H9 (cell line): ENCODE results near the gene SVEP1. TPM values are rescaled to one million over a fixed set of nuclear protein-coding genes. Genes with fewer than 3 reads are reported as not detected.

Experiments used
- DNase-seq: peaks from one replicate; pipeline ENCODE4 v3.0.0-alpha.2; 2017
- H2AFZ ChIP-seq: one replicate; pipeline ENCODE4 v1.6.1; 2013; ENCODE audit warnings: mild to moderate bottlenecking, low read length, control low read depth, moderate library complexity
- H2AK5ac ChIP-seq: 2 replicates; pipeline ENCODE4 v1.6.1; 2013; ENCODE audit warnings: low read length, control low read depth, mixed read lengths; ENCODE audit not compliant: insufficient read length
- H2BK120ac ChIP-seq: one replicate; pipeline ENCODE4 v1.6.1; 2013; ENCODE audit warnings: low read depth, mild to moderate bottlenecking, low read length, control low read depth, inconsistent platforms; ENCODE audit not compliant: poor library complexity, severe bottlenecking
- H2BK12ac ChIP-seq: 2 replicates; pipeline ENCODE4 v1.6.1; 2013; ENCODE audit warnings: low read length, control low read depth, mixed read lengths, low read depth; ENCODE audit not compliant: insufficient read length
- H2BK15ac ChIP-seq: 2 replicates; pipeline ENCODE4 v1.6.1; 2013; ENCODE audit warnings: low read depth, low read length, control low read depth
- H2BK20ac ChIP-seq: one replicate; pipeline ENCODE4 v1.6.1; 2013; ENCODE audit warnings: low read depth, mild to moderate bottlenecking, low read length, control low read depth, inconsistent platforms; ENCODE audit not compliant: poor library complexity, severe bottlenecking
- H2BK5ac ChIP-seq: 2 replicates; pipeline ENCODE4 v1.6.1; 2013; ENCODE audit warnings: low read length, control low read depth, mixed read lengths; ENCODE audit not compliant: insufficient read length
- H3K14ac ChIP-seq: 2 replicates; pipeline ENCODE4 v1.6.1; 2013; ENCODE audit warnings: low read length, control low read depth; ENCODE audit not compliant: insufficient read depth
- H3K18ac ChIP-seq: 2 replicates; pipeline ENCODE4 v1.6.1; 2013; ENCODE audit warnings: low read depth, mild to moderate bottlenecking, mixed read lengths, low read length, control low read depth; ENCODE audit not compliant: insufficient read length
- H3K23ac ChIP-seq: 2 replicates; pipeline ENCODE4 v1.6.1; 2013; ENCODE audit warnings: low read length, control low read depth, mixed read lengths, low read depth; ENCODE audit not compliant: insufficient read length
- H3K23me2 ChIP-seq: 2 replicates; pipeline ENCODE4 v1.6.1; 2013; ENCODE audit warnings: low read depth, mild to moderate bottlenecking, mixed read lengths, low read length, control low read depth; ENCODE audit not compliant: insufficient read length, poor library complexity, severe bottlenecking
- H3K27ac ChIP-seq: 2 replicates; pipeline ENCODE4 v1.5.1; 2013; ENCODE audit warnings: low read length, control low read depth, mixed read lengths, low read depth; ENCODE audit not compliant: insufficient read length
- H3K27me3 ChIP-seq: 2 replicates; pipeline ENCODE4 v1.6.1; 2013; ENCODE audit warnings: low read length, control low read depth, inconsistent platforms; ENCODE audit not compliant: insufficient read depth
- H3K4ac ChIP-seq: 2 replicates; pipeline ENCODE4 v1.6.1; 2013; ENCODE audit warnings: low read depth, mild to moderate bottlenecking, control low read depth, inconsistent platforms, low read length, moderate library complexity
- H3K4me1 ChIP-seq: 2 replicates; pipeline ENCODE4 v1.6.1; 2013; ENCODE audit warnings: low read length, control low read depth, inconsistent platforms; ENCODE audit not compliant: insufficient read depth
- H3K4me2 ChIP-seq: 2 replicates; pipeline ENCODE4 v1.6.1; 2013; ENCODE audit warnings: low read length, control low read depth, mixed read lengths; ENCODE audit not compliant: insufficient read length, insufficient read depth
- H3K56ac ChIP-seq: 2 replicates; pipeline ENCODE4 v1.6.1; 2013; ENCODE audit warnings: low read depth, mild to moderate bottlenecking, mixed read lengths, low read length, control low read depth; ENCODE audit not compliant: insufficient read length
- H3K79me1 ChIP-seq: 2 replicates; pipeline ENCODE4 v1.6.1; 2013; ENCODE audit warnings: low read depth, mild to moderate bottlenecking, moderate library complexity, low read length, control low read depth, inconsistent platforms; ENCODE audit not compliant: insufficient read depth, poor library complexity, severe bottlenecking
- H3K79me2 ChIP-seq: 2 replicates; pipeline ENCODE4 v1.6.1; 2013; ENCODE audit warnings: low read length, control low read depth, inconsistent platforms; ENCODE audit not compliant: insufficient read depth
- H3K9ac ChIP-seq: 2 replicates; pipeline ENCODE4 v1.6.1; 2013; ENCODE audit warnings: low read length, control low read depth, mixed read lengths; ENCODE audit not compliant: insufficient read length; ENCODE audit errors: extremely low read depth
- H3K9me3 ChIP-seq: one replicate; pipeline ENCODE4 v1.6.1; 2013; ENCODE audit warnings: low read depth, low read length, inconsistent platforms; ENCODE audit not compliant: control insufficient read depth
- H3T11ph ChIP-seq: one replicate; pipeline ENCODE4 v1.6.1; 2013; ENCODE audit warnings: mild to moderate bottlenecking, low read length, control low read depth, inconsistent platforms
- H4K20me1 ChIP-seq: one replicate; pipeline ENCODE4 v1.6.1; 2013; ENCODE audit not compliant: control insufficient read depth, insufficient read length, insufficient read depth
- H4K5ac ChIP-seq: 2 replicates; pipeline ENCODE4 v1.6.1; 2013; ENCODE audit warnings: low read depth, mild to moderate bottlenecking, mixed read lengths, low read length, control low read depth; ENCODE audit not compliant: insufficient read length
- H4K8ac ChIP-seq: replicated peaks from 2 replicates; pipeline ENCODE4 v1.6.1; 2013; ENCODE audit warnings: low read length, control low read depth, mixed read lengths, low read depth; ENCODE audit not compliant: insufficient read length
- H4K91ac ChIP-seq: 2 replicates; pipeline ENCODE4 v1.6.1; 2013; ENCODE audit warnings: low read depth, mild to moderate bottlenecking, moderate library complexity, mixed read lengths, low read length, control low read depth; ENCODE audit not compliant: insufficient read length
- H3K27ac Mint-ChIP-seq, 3 experiments: 2 replicates in 2 of 3; 3 replicates in 1 of 3; pipeline ENCODE4 v1.8.0; 2020 to 2021; ENCODE audit warnings: mixed read lengths in 3 of 3, mild to moderate bottlenecking in 1 of 3, moderate library complexity in 1 of 3
- H3K27me3 Mint-ChIP-seq: 2 replicates; pipeline ENCODE4 v1.8.0; 2021; ENCODE audit warnings: low read depth, mild to moderate bottlenecking, moderate library complexity, mixed read lengths
- H3K36me3 Mint-ChIP-seq, 3 experiments: 2 replicates in 2 of 3; 3 replicates in 1 of 3; pipeline ENCODE4 v1.8.0; 2020 to 2021; ENCODE audit warnings: low read depth in 3 of 3, mixed read lengths in 3 of 3; ENCODE audit not compliant: insufficient read depth in 1 of 3
- H3K4me1 Mint-ChIP-seq, 2 experiments: 2 replicates each; pipeline ENCODE4 v1.8.0; 2020; ENCODE audit warnings: mixed read lengths in 2 of 2
- H3K4me3 Mint-ChIP-seq, 2 experiments: 2 replicates in 1 of 2; 3 replicates in 1 of 2; pipeline ENCODE4 v1.8.0; 2020 to 2021; ENCODE audit warnings: mild to moderate bottlenecking in 2 of 2, mixed read lengths in 2 of 2, moderate library complexity in 1 of 2
- H3K9me3 Mint-ChIP-seq, 2 experiments: 2 replicates in 1 of 2; 3 replicates in 1 of 2; pipeline ENCODE4 v1.8.0; 2020; ENCODE audit warnings: mild to moderate bottlenecking in 2 of 2, mixed read lengths in 2 of 2, moderate library complexity in 1 of 2
- CTCF ChIP-seq: fragments of 200-600 bp; sonication (generic); conservative IDR thresholded peaks from 3 replicates; pipeline ENCODE4 v1.8.0; 2021; ENCODE audit warnings: antibody characterized with exemption, mild to moderate bottlenecking
- WGBS: extraction: QIAGEN DNeasy Blood & Tissue Kit; methylation state at CpG from one replicate; pipeline ENCODE4 v1.1.7; 2013; ENCODE audit warnings: missing lambda C conversion rate, low lambda C conversion rate, mixed read lengths; ENCODE audit not compliant: insufficient read length; ENCODE audit errors: extremely low coverage; 5-methylcytosine and 5-hydroxymethylcytosine counted together
- total RNA-seq: library from RNA; stranded (reverse); gene quantifications from 2 replicates; pipeline ENCODE4 v1.2.1, GENCODE V29; 2021

SVEP1 gene
- total RNA-seq, 1 experiment from 2014 or later = 0.17 TPM

GRCh38 chr9:110604171-110604601 is 24.6 kb upstream of the SVEP1 start:
- Histone ChIP-seq H3K4me2 (no peak overlapping the region), H2BK15ac (no peak overlapping the region)

More at GRCh38 chr9:110604171-110604601, 24.6 kb upstream of the SVEP1 start:
- DNase-seq = no peak
- H4K20me1 ChIP-seq = no peaks in the 10 kb centered on the region
- H3K79me2 ChIP-seq = no peaks in the 10 kb centered on the region
- H3K23me2 ChIP-seq = no peaks in the 10 kb centered on the region
- Mint-ChIP-seq H3K4me3 (no peak overlapping the region), H3K27me3 (no peaks in the 10 kb centered on the region), H3K9me3 (no peaks in the 10 kb centered on the region), H3K27ac (peak overlapping the region in 2 of 3 experiments; percentile 59 to 87; a peak in 2 of 7 replicates), H3K36me3 (no peaks in the 10 kb centered on the region; a peak in 1 of 7 replicates), H3K4me1 (peaks cover 19 to 24% of the 10 kb centered on the region in 2 experiments)
- no peak overlapping the region for H2AFZ ChIP-seq
- no peak overlapping the region for H3T11ph ChIP-seq
- H3K9ac ChIP-seq = no peak overlapping the region
- H4K5ac ChIP-seq = no peak overlapping the region
- peaks cover 6% of the 10 kb centered on the region for H3K4me1 ChIP-seq
- H4K91ac ChIP-seq = no peak overlapping the region
- no peak overlapping the region for H3K23ac ChIP-seq
- no peak overlapping the region for H2BK12ac ChIP-seq
- H3K79me1 ChIP-seq = no peaks in the 10 kb centered on the region
- no CpG with 5 or more reads among the region's 5 CpGs for WGBS
- no peaks in the 10 kb centered on the region for H3K9me3 ChIP-seq
- no peak overlapping the region for H3K14ac ChIP-seq
- H3K4ac ChIP-seq = no peak overlapping the region
- no peak overlapping the region for H2BK20ac ChIP-seq
- no peak overlapping the region for H3K56ac ChIP-seq
- H4K8ac ChIP-seq = no peak overlapping the region
- H3K18ac ChIP-seq = no peak overlapping the region
- no peak overlapping the region for H2BK5ac ChIP-seq
- H3K27ac ChIP-seq = no peak overlapping the region
- TF ChIP-seq CTCF = no peak
- no peaks in the 10 kb centered on the region for H3K27me3 ChIP-seq
- no peak overlapping the region for H2AK5ac ChIP-seq
- H2BK120ac ChIP-seq = no peak overlapping the region
